HEK293 (cell line): ENCODE results near the gene TMOD1.

Source experiments
- CTCF ChIA-PET: fragments of 350-600 bp; formaldehyde crosslinking; extraction: SDS; loops from one replicate; lab custom pipeline; 2021; ENCODE audit warnings: antibody characterized with exemption; lab: Yijun Ruan, JAX
- POLR2A ChIA-PET: fragments of 300-600 bp; formaldehyde crosslinking; extraction: SDS; loops from one replicate; lab custom pipeline; 2020; ENCODE audit warnings: antibody characterized with exemption, inconsistent platforms; lab: Yijun Ruan, JAX
- H3K27ac ChIP-seq: fragments of 200-500 bp; sonication (Bioruptor generic); 2 replicates; pipeline ENCODE4 v1.5.1; 2014; ENCODE audit warnings: low read depth, low read length, control low read depth, inconsistent platforms; ENCODE audit errors: extremely low read depth
- H3K36me3 ChIP-seq, 2 experiments: fragments of 200-500 bp in 1 of 2; sonication (Bioruptor generic) in 1 of 2; 1 replicate in 1 of 2; 2 replicates in 1 of 2; pipeline ENCODE4 v1.5.1; 2014 to 2017; ENCODE audit warnings: inconsistent platforms in 2 of 2, low read length in 2 of 2; ENCODE audit not compliant: control insufficient read depth in 2 of 2, insufficient read depth in 1 of 2
- H3K4me1 ChIP-seq: fragments of 200-500 bp; sonication (Bioruptor generic); 2 replicates; pipeline ENCODE4 v1.5.1; 2014; ENCODE audit warnings: mild to moderate bottlenecking, low read length, inconsistent platforms; ENCODE audit not compliant: control insufficient read depth, insufficient read depth
- H3K4me3 ChIP-seq: 2 replicates; pipeline ENCODE4 v1.5.1; 2011; ENCODE audit warnings: low read depth, mild to moderate bottlenecking, control low read depth, low read length, moderate library complexity
- H3K9me3 ChIP-seq: fragments of 200-500 bp; sonication (Bioruptor generic); 2 replicates; pipeline ENCODE4 v1.5.1; 2014; ENCODE audit warnings: low read depth, low read length, inconsistent platforms; ENCODE audit not compliant: control insufficient read depth, insufficient read depth
- FEZF1 ChIP-seq: fragments of 450-650 bp; formaldehyde crosslinking; IDR thresholded peaks from 2 replicates; pipeline ENCODE4 v1.5.1; 2016; ENCODE audit warnings: missing biosample characterization, missing genetic modification characterization
- IKZF3 ChIP-seq: fragments of 450-650 bp; IDR thresholded peaks from 2 replicates; pipeline ENCODE4 v1.5.0; 2018; ENCODE audit warnings: missing biosample characterization, mild to moderate bottlenecking, missing genetic modification characterization, moderate library complexity
- KLF8 ChIP-seq: fragments of 450-650 bp; formaldehyde crosslinking; IDR thresholded peaks from 2 replicates; pipeline ENCODE4 v1.5.1; 2016; ENCODE audit warnings: missing biosample characterization, missing genetic modification characterization
- RBAK ChIP-seq: fragments of 450-650 bp; formaldehyde crosslinking; IDR thresholded peaks from 2 replicates; pipeline ENCODE4 v1.5.1; 2016; ENCODE audit warnings: missing biosample characterization, missing genetic modification characterization
- SCRT2 ChIP-seq: fragments of 450-650 bp; formaldehyde crosslinking; IDR thresholded peaks from 2 replicates; pipeline ENCODE4 v1.5.1; 2016; ENCODE audit warnings: missing biosample characterization, missing genetic modification characterization
- WT1 ChIP-seq: fragments of 450-650 bp; formaldehyde crosslinking; IDR thresholded peaks from 2 replicates; pipeline ENCODE4 v1.5.1; 2016; ENCODE audit warnings: missing biosample characterization, missing genetic modification characterization
- ZIC2 ChIP-seq: fragments of 450-650 bp; formaldehyde crosslinking; IDR thresholded peaks from 2 replicates; pipeline ENCODE4 v1.5.1; 2016; ENCODE audit warnings: missing biosample characterization, missing genetic modification characterization
- ZNF19 ChIP-seq: fragments of 450-650 bp; formaldehyde crosslinking; IDR thresholded peaks from 2 replicates; pipeline ENCODE4; 2016; ENCODE audit warnings: missing biosample characterization, missing genetic modification characterization, low read depth
- ZNF2 ChIP-seq: fragments of 450-650 bp; formaldehyde crosslinking; IDR thresholded peaks from 2 replicates; pipeline ENCODE4 v1.5.1; 2016; ENCODE audit warnings: missing biosample characterization, missing genetic modification characterization
- ZNF513 ChIP-seq: fragments of 450-650 bp; IDR thresholded peaks from 2 replicates; pipeline ENCODE4 v1.5.1; 2018; ENCODE audit warnings: missing biosample characterization, missing genetic modification characterization
- ZNF514 ChIP-seq: fragments of 450-650 bp; formaldehyde crosslinking; IDR thresholded peaks from 2 replicates; pipeline ENCODE4 v1.5.1; 2016; ENCODE audit warnings: missing biosample characterization, missing genetic modification characterization
- ZNF521 ChIP-seq: fragments of 450-650 bp; formaldehyde crosslinking; IDR thresholded peaks from 2 replicates; pipeline ENCODE4 v1.5.1; 2017; ENCODE audit warnings: missing biosample characterization, mild to moderate bottlenecking, missing genetic modification characterization
- ZNF549 ChIP-seq: fragments of 450-650 bp; IDR thresholded peaks from 2 replicates; pipeline ENCODE4 v1.5.1; 2018; ENCODE audit warnings: missing biosample characterization, missing genetic modification characterization, mild to moderate bottlenecking, inconsistent platforms, moderate library complexity
- ZNF560 ChIP-seq: fragments of 450-650 bp; formaldehyde crosslinking; IDR thresholded peaks from 2 replicates; pipeline ENCODE4 v1.5.1; 2017; ENCODE audit warnings: missing biosample characterization, missing genetic modification characterization, borderline replicate concordance
- ZNF585B ChIP-seq: fragments of 450-650 bp; formaldehyde crosslinking; IDR thresholded peaks from 2 replicates; pipeline ENCODE4 v1.5.1; 2016; ENCODE audit warnings: missing biosample characterization, missing genetic modification characterization
- ZNF596 ChIP-seq: fragments of 450-650 bp; IDR thresholded peaks from 2 replicates; pipeline ENCODE4 v1.5.0; 2018; ENCODE audit warnings: missing biosample characterization, mild to moderate bottlenecking, missing genetic modification characterization, moderate library complexity
- ZNF623 ChIP-seq: fragments of 450-650 bp; formaldehyde crosslinking; IDR thresholded peaks from 2 replicates; pipeline ENCODE4 v1.5.1; 2016; ENCODE audit warnings: missing biosample characterization, missing genetic modification characterization
- ZSCAN16 ChIP-seq: fragments of 450-650 bp; formaldehyde crosslinking; IDR thresholded peaks from 2 replicates; pipeline ENCODE4 v1.5.1; 2016; ENCODE audit warnings: missing biosample characterization, missing genetic modification characterization
- ZSCAN30 ChIP-seq: fragments of 450-650 bp; IDR thresholded peaks from 2 replicates; pipeline ENCODE4 v1.5.1; 2018; ENCODE audit warnings: missing biosample characterization, mild to moderate bottlenecking, missing genetic modification characterization, moderate library complexity
- TF ChIP-seq, protein P1 (sequence below): fragments of 450-650 bp; formaldehyde crosslinking; IDR thresholded peaks from 2 replicates; pipeline ENCODE4; 2016; ENCODE audit warnings: missing biosample characterization, missing genetic modification characterization
- TF ChIP-seq, protein P2 (sequence below): fragments of 450-650 bp; formaldehyde crosslinking; IDR thresholded peaks from 2 replicates; pipeline ENCODE4 v1.5.1; 2016; ENCODE audit warnings: missing biosample characterization, missing genetic modification characterization
- TF ChIP-seq, protein P3 (sequence below): fragments of 450-650 bp; formaldehyde crosslinking; IDR thresholded peaks from 2 replicates; pipeline ENCODE4 v1.5.1; 2016; ENCODE audit warnings: missing biosample characterization, missing genetic modification characterization

Gene TMOD1

DNA sequence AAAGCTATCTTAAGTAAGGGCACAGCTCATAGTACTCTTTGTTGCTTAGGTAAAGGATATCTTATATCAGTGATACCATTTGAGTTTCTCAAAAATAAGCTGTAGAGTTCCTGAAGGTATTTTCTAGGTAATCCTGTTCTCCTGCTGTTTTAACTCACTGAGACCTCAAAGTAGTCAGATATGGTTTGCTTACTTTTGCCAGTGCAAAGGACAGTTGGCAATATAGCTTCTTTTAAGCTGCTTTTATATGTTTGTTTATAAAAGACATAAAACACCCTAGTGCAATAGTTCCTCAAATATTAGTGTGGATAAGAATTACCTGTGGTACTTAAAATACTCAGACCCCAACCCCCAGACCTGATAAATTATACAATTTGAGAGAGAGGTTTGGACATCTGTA is 144.3 kb downstream of the TMOD1 start (continued):
- TF ChIP-seq ZNF2 (no peak), ZNF514 (tag by site-specific recombination) (no peak), ZSCAN30 (tag by site-specific recombination) (no peak), ZNF19 (tag by site-specific recombination) (no peak), ZNF623 (tag by site-specific recombination) (no peak), ZNF596 (tag by site-specific recombination) (no peak), WT1 (tag by site-specific recombination) (no peak), ZNF513 (tag by site-specific recombination) (no peak)
- TF ChIP-seq, protein P1, sequence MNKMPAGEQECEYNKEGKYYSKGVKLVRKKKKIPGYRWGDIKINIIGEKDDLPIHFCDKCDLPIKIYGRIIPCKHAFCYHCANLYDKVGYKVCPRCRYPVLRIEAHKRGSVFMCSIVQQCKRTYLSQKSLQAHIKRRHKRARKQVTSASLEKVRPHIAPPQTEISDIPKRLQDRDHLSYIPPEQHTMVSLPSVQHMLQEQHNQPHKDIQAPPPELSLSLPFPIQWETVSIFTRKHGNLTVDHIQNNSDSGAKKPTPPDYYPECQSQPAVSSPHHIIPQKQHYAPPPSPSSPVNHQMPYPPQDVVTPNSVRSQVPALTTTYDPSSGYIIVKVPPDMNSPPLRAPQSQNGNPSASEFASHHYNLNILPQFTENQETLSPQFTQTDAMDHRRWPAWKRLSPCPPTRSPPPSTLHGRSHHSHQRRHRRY (tag by site-specific recombination) = no peak

DNA sequence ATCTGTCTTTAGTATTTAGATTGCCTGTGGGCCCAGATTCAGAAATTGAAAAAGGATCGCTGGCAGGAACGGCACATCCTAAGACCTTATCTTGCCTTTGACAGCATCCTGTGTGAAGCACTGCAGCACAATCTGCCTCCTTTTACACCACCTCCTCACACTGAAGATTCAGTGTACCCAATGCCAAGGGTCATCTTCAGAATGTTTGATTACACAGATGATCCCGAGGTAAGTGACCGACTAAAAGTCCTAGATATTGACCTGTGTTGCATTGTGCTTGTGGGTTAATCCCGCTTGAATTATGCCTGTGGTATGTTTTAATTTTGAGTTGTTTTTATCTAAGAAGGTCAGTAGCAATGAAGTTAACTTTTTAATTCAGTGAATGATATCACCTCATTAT is 146.5 kb downstream of the TMOD1 start:
- Histone ChIP-seq H3K4me1 (no peaks in the 10 kb centered on the region), H3K27ac (no peak overlapping the region), H3K4me3 (no peak overlapping the region), H3K9me3 (no peaks in the 10 kb centered on the region), H3K36me3 (peaks cover 25 to 81% of the 10 kb centered on the region in 2 experiments)
- POLR2A ChIA-PET = interaction anchor here (1.4 kb wide), 1 partner anchor 14 kb away, joined by 6 read pairs; the partner anchor contains the start of genes NCBP1 and TSTD2
- CTCF ChIA-PET = no interaction called here
- TF ChIP-seq, protein P1 (tag by site-specific recombination) = no peak
- TF ChIP-seq ZNF560 (no peak), SCRT2 (tag by site-specific recombination) (no peak), ZIC2 (tag by site-specific recombination) (no peak), ZSCAN16 (tag by site-specific recombination) (no peak), KLF8 (tag by site-specific recombination) (no peak), FEZF1 (no peak), RBAK (tag by site-specific recombination) (no peak), ZNF585B (tag by site-specific recombination) (no peak), ZNF19 (tag by site-specific recombination) (no peak), ZNF549 (tag by site-specific recombination) (no peak), IKZF3 (tag by site-specific recombination) (no peak), ZNF521 (no peak)
- TF ChIP-seq, protein P2, sequence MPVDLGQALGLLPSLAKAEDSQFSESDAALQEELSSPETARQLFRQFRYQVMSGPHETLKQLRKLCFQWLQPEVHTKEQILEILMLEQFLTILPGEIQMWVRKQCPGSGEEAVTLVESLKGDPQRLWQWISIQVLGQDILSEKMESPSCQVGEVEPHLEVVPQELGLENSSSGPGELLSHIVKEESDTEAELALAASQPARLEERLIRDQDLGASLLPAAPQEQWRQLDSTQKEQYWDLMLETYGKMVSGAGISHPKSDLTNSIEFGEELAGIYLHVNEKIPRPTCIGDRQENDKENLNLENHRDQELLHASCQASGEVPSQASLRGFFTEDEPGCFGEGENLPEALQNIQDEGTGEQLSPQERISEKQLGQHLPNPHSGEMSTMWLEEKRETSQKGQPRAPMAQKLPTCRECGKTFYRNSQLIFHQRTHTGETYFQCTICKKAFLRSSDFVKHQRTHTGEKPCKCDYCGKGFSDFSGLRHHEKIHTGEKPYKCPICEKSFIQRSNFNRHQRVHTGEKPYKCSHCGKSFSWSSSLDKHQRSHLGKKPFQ (tag by site-specific recombination) = no peak
- TF ChIP-seq, protein P3, sequence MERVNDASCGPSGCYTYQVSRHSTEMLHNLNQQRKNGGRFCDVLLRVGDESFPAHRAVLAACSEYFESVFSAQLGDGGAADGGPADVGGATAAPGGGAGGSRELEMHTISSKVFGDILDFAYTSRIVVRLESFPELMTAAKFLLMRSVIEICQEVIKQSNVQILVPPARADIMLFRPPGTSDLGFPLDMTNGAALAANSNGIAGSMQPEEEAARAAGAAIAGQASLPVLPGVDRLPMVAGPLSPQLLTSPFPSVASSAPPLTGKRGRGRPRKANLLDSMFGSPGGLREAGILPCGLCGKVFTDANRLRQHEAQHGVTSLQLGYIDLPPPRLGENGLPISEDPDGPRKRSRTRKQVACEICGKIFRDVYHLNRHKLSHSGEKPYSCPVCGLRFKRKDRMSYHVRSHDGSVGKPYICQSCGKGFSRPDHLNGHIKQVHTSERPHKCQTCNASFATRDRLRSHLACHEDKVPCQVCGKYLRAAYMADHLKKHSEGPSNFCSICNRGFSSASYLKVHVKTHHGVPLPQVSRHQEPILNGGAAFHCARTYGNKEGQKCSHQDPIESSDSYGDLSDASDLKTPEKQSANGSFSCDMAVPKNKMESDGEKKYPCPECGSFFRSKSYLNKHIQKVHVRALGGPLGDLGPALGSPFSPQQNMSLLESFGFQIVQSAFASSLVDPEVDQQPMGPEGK (tag by site-specific recombination) = no peak
